PC-9 (cell line): Measurements from ENCODE around the gene TBXT. TPM values are rescaled to one million over a fixed set of nuclear protein-coding genes. Genes with fewer than 3 reads are reported as not detected.
A peak's percentile ranks its signal among the peaks of the same experiment; 100 is the strongest.

Experiments used
- BruUV-seq: library from RNA; stranded (reverse); fragments of 400-500 nt; replicated peaks from 2 replicates; lab custom pipeline; 2021; lab: Mats Ljungman, UMichigan
- CTCF ChIA-PET: fragments of 300-600 bp; sonication (Branson Sonifier 250); formaldehyde crosslinking; loops from one replicate; lab custom pipeline; 2022; ENCODE audit warnings: antibody characterized with exemption; lab: Charles Lee
- POLR2A ChIA-PET: fragments of 300-600 bp; sonication (Branson Sonifier 250); formaldehyde crosslinking; loops from one replicate; lab custom pipeline; 2022; ENCODE audit warnings: antibody characterized with exemption; ENCODE audit not compliant: unreplicated experiment; lab: Charles Lee
- DNase-seq, 2 experiments: peaks; one replicate each; pipeline versions ENCODE4 v3.0.0 to v3.0.0-alpha.2; 2015 to 2022; ENCODE audit warnings: mixed read lengths in 1 of 2
- H2AFZ ChIP-seq: fragments of 200-600 bp; sonication (generic); 2 replicates; pipeline ENCODE4 v1.8.1; 2017; ENCODE audit warnings: antibody characterized with exemption
- H3F3A ChIP-seq: fragments of 200-600 bp; sonication (generic); 2 replicates; pipeline ENCODE4 v1.8.1; 2017; ENCODE audit warnings: antibody characterized with exemption, mild to moderate bottlenecking, low read depth; ENCODE audit not compliant: insufficient read depth
- H3K27ac ChIP-seq: fragments of 200-600 bp; sonication (generic); 2 replicates; pipeline ENCODE4 v1.6.1; 2016; ENCODE audit warnings: mixed run types
- H3K27me3 ChIP-seq: fragments of 200-600 bp; sonication (generic); 2 replicates; pipeline ENCODE4 v1.6.1; 2016; ENCODE audit warnings: low read depth, mixed run types; ENCODE audit not compliant: insufficient read depth
- H3K36me3 ChIP-seq: fragments of 200-600 bp; sonication (generic); 2 replicates; pipeline ENCODE4 v1.6.1; 2016; ENCODE audit warnings: low read depth, mixed run types
- H3K4me1 ChIP-seq: fragments of 200-600 bp; sonication (generic); replicated peaks from 2 replicates; pipeline ENCODE4 v1.6.1; 2016; ENCODE audit warnings: mixed run types; ENCODE audit not compliant: insufficient read depth
- H3K4me2 ChIP-seq: fragments of 200-600 bp; sonication (generic); 2 replicates; pipeline ENCODE4 v1.6.1; 2017; ENCODE audit warnings: mixed run types
- H3K4me3 ChIP-seq: fragments of 200-600 bp; sonication (generic); 2 replicates; pipeline ENCODE4 v1.6.1; 2016; ENCODE audit warnings: mixed run types
- H3K79me2 ChIP-seq: fragments of 200-600 bp; sonication (generic); 2 replicates; pipeline ENCODE4 v1.6.1; 2017; ENCODE audit warnings: low read depth, mixed run types
- H3K9me2 ChIP-seq: fragments of 200-600 bp; sonication (generic); 2 replicates; pipeline ENCODE4 v1.8.1; 2017; ENCODE audit warnings: mild to moderate bottlenecking; ENCODE audit not compliant: insufficient read depth
- H3K9me3 ChIP-seq: fragments of 200-600 bp; sonication (generic); 2 replicates; pipeline ENCODE4 v1.8.1; 2016; ENCODE audit warnings: low read depth; ENCODE audit not compliant: insufficient read depth
- H4K20me1 ChIP-seq: fragments of 200-600 bp; sonication (generic); 2 replicates; pipeline ENCODE4 v1.8.1; 2017; ENCODE audit not compliant: insufficient read depth
- EZH2 ChIP-seq: fragments of 200-600 bp; sonication (generic); IDR thresholded peaks from 2 replicates; pipeline ENCODE4 v1.8.0; 2017; ENCODE audit warnings: antibody characterized with exemption, low read depth
- intact Hi-C: fragments of 100-400 bp; cut with micrococcal nuclease; formaldehyde crosslinking; loops from one replicate; pipeline ENCODE4 v1.10.0; 2022; ENCODE audit not compliant: unreplicated experiment
- total RNA-seq: library from RNA; stranded (reverse); gene quantifications from 2 replicates; pipeline ENCODE4 v1.2.3, GENCODE V29; 2021
- TF ChIP-seq, protein P1 (sequence below): fragments of 200-600 bp; sonication (generic); conservative IDR thresholded peaks from 2 replicates; pipeline ENCODE4 v1.6.1; 2017; ENCODE audit warnings: mixed run types, antibody characterized with exemption, mild to moderate bottlenecking, moderate library complexity

Gene TBXT
- total RNA-seq, 1 experiment from 2014 or later: not detected

DNA sequence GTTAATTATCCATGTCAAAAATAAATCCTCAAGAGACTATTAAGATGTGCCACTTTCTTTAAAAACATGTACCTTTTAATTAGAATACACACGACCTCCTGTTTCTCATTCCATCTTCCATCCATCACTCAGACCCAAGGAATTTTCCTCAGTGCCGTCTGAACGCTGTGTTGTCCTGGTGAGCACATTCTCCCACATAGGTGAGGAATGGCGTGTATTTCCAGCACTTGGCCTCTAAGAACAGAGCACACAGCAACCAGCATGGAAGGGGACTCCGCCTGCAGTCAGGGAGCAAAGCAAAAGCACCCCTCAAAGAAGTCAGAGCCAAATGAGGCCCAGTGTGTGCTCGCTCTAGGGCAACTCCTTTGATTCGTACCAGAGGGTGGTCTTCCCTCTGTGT lies 45.9 kb downstream of the TBXT start:
- ChIA-PET POLR2A (no interaction called here), CTCF (no interaction called here)
- no peak for TF ChIP-seq EZH2
- TF ChIP-seq, protein P1, sequence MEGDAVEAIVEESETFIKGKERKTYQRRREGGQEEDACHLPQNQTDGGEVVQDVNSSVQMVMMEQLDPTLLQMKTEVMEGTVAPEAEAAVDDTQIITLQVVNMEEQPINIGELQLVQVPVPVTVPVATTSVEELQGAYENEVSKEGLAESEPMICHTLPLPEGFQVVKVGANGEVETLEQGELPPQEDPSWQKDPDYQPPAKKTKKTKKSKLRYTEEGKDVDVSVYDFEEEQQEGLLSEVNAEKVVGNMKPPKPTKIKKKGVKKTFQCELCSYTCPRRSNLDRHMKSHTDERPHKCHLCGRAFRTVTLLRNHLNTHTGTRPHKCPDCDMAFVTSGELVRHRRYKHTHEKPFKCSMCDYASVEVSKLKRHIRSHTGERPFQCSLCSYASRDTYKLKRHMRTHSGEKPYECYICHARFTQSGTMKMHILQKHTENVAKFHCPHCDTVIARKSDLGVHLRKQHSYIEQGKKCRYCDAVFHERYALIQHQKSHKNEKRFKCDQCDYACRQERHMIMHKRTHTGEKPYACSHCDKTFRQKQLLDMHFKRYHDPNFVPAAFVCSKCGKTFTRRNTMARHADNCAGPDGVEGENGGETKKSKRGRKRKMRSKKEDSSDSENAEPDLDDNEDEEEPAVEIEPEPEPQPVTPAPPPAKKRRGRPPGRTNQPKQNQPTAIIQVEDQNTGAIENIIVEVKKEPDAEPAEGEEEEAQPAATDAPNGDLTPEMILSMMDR: no peak
- H4K20me1 ChIP-seq: no peaks in the 10 kb centered on the region
- no peaks in the 10 kb centered on the region for H3K4me1 ChIP-seq
- H2AFZ ChIP-seq: no peak overlapping the region
- no peaks in the 10 kb centered on the region for H3K9me2 ChIP-seq
- H3K79me2 ChIP-seq: no peaks in the 10 kb centered on the region
- BruUV-seq: no TSS peak
- DNase-seq: no peak
- no peaks in the 10 kb centered on the region for H3K9me3 ChIP-seq
- no peaks in the 10 kb centered on the region for H3F3A ChIP-seq
- H3K4me3 ChIP-seq: no peak overlapping the region
- peaks cover 45% of the 10 kb centered on the region for H3K27me3 ChIP-seq
- intact Hi-C loops: no loop called here
- H3K27ac ChIP-seq: no peak overlapping the region
- H3K36me3 ChIP-seq: no peaks in the 10 kb centered on the region
- no peak overlapping the region for H3K4me2 ChIP-seq

DNA sequence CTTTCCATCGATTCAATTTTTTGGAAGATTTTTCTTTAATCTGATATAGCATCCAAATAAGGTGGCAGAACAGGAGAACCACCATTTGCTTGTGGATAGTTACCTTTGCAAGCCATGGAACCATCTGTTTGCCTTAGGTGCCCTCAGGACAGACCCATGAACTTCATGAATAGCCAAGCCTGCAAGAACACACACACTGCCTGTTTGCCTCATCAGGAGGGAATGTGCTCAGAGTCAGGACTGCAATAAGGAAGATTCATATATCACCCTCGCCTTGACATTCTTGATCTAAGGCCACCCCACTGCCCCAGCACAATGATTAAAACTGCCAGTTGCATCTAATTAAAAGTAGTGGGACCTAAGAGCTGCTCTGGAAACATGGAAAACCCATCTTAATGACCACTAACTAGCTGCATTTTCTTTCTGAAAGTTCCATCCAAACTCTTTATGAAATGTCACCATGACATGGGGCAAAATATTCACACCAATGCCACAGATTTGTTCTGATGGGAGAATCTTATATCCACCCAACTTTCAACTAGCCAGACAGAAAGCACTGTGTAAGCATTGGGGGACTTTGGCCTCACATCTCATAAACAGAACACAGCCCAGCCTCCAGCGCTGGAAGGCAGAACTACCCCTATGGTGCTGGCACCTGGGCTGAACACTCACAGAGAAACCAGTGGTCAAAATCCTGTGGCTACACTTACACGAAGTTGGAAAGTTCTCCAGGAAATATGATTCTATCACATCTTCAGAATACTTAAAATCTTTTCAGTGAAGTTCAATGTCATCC lies 48.3 kb downstream of the TBXT start:
- peak overlapping the region; percentile 51; the same call in 1 of the 2 replicates for H3K4me2 ChIP-seq
- CTCF ChIA-PET: no interaction called here

DNA sequence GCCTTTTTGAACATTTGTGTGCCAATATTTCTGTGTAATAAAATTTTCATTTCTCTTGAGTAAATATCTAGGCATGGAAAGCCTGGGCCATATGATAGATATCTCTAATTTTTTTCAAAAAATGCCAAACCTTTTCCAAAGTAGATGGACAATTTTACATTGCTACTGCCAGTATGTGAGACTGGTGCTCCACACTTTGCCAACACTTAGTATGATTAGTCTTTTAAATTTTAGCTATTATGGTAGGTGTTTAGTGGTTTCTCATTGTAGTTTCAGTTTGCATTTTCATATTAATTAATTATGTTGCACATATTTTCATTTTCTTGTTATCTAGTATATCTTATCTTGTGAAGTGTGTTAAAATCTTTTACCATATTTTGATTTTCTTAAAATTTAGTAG lies 52.0 kb downstream of the TBXT start:
- Histone ChIP-seq H3K36me3 (no peaks in the 10 kb centered on the region), H3K9me2 (no peaks in the 10 kb centered on the region), H2AFZ (no peak overlapping the region), H3K4me3 (no peak overlapping the region), H3F3A (no peaks in the 10 kb centered on the region), H3K4me1 (no peaks in the 10 kb centered on the region), H3K27me3 (peaks cover 11% of the 10 kb centered on the region; the same call in 1 of the 2 replicates), H4K20me1 (no peaks in the 10 kb centered on the region), H3K4me2 (no peak overlapping the region), H3K9me3 (no peaks in the 10 kb centered on the region), H3K27ac (no peak overlapping the region), H3K79me2 (no peaks in the 10 kb centered on the region)
- TF ChIP-seq, protein P1: no peak
- no peak for TF ChIP-seq EZH2
- POLR2A ChIA-PET: no interaction called here
- DNase-seq: no peak
- intact Hi-C loops: no loop called here
- no TSS peak for BruUV-seq
- CTCF ChIA-PET: no interaction called here

More for the DNA sequence above, 48.3 kb downstream of the TBXT start:
- intact Hi-C loops: no loop called here
- Histone ChIP-seq H3K79me2 (no peaks in the 10 kb centered on the region), H4K20me1 (no peaks in the 10 kb centered on the region), H2AFZ (no peak overlapping the region), H3K36me3 (no peaks in the 10 kb centered on the region), H3K9me2 (no peaks in the 10 kb centered on the region), H3K27me3 (peaks cover 22% of the 10 kb centered on the region), H3K27ac (no peak overlapping the region), H3K4me3 (no peak overlapping the region), H3K4me1 (no peaks in the 10 kb centered on the region), H3K9me3 (no peaks in the 10 kb centered on the region), H3F3A (no peaks in the 10 kb centered on the region)
- no peak for DNase-seq
- TF ChIP-seq, protein P1: no peak
- no peak for TF ChIP-seq EZH2
- POLR2A ChIA-PET: no interaction called here
- no TSS peak for BruUV-seq
